ENCODE results near the gene FN1. TPM values are rescaled to one million over a fixed set of nuclear protein-coding genes. Genes with fewer than 3 reads are reported as not detected.

Gene FN1
- total RNA-seq, 2 experiments from 2014 or later: 0.45 to 0.57 TPM

DNA sequence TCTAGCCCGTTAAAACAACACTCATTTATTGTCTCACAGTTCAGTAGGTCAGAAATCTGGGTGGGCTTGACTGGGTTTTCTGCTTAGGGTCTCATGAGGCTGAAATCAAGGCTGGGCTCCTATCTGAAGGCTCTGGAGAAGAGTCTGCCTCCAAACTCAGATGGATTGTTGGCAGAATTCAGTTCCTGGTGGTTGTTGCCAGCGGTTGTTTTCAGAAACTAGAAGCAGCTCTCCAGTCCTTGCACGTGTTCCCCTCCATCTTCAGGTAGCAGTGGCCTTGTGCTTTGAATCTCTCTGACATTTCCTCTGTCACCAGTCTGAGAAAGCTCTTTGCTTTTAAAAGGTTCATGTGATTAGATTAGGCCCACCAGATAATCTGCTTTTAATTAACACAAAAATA, 20.1 kb upstream of the FN1 start:
- H3K36me3 Mint-ChIP-seq (ENCODE audit: low read depth): no peaks in the 10 kb centered on the region
- CTCF ChIA-PET: interaction anchor here (1.3 to 1.7 kb wide), 3 partner anchors 330 to 464 kb away, joined by 4 to 6 read pairs (median 5); no protein-coding TSS in a partner anchor
- DNase-seq: no peak
- no peaks in the 10 kb centered on the region for H3K9me3 Mint-ChIP-seq
- H3K27me3 Mint-ChIP-seq (ENCODE audit: low read depth): peaks cover 8% of the 10 kb centered on the region
- H3K4me3 Mint-ChIP-seq: no peak overlapping the region
- intact Hi-C loops (cut with micrococcal nuclease): no loop called here
- H3K27ac Mint-ChIP-seq: no peak overlapping the region
- no peaks in the 10 kb centered on the region for H3K4me1 Mint-ChIP-seq (ENCODE audit: low read depth)

GRCh38 chr2:215454519-215455246, 18.8 kb upstream of the FN1 start:
- Mint-ChIP-seq H3K27ac (no peak overlapping the region), H3K27me3 (ENCODE audit: low read depth) (peaks cover 8% of the 10 kb centered on the region), H3K4me3 (no peak overlapping the region), H3K9me3 (no peaks in the 10 kb centered on the region), H3K4me1 (ENCODE audit: low read depth) (no peaks in the 10 kb centered on the region), H3K36me3 (ENCODE audit: low read depth) (no peaks in the 10 kb centered on the region)
- intact Hi-C loops (cut with micrococcal nuclease): loop anchor here (1.0 kb wide), 3 partner anchors 374 to 477 kb away; no protein-coding TSS in a partner anchor
- CTCF ChIA-PET: interaction anchor here (0.7 to 1.7 kb wide), 14 partner anchors 9 to 477 kb away, joined by 3 to 4 read pairs (median 3); no protein-coding TSS in a partner anchor
- DNase-seq: no peak

DNA sequence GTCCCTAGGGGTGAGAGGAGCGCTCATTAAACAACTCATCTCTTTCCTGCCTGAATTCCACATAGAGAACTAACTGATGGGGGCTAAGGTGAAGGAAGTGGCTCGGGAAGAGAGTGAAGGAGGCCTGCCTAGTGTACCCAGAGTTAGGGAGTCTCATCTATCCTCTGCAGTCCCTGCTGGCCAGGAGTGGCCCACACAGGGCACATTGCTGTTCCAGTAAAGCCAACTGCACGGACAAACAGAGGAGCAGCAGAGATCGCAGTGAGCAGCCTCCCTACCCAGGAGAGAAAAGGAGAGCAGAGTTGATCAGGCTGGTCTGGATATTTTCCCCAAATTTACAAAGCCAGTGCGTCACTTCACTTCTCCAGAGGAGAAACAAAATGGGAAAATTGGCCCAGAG, 16.9 kb upstream of the FN1 start:
- CTCF ChIA-PET: interaction anchor here (0.6 to 1.2 kb wide), 4 partner anchors 9 to 480 kb away, joined by 3 to 5 read pairs (median 4); no protein-coding TSS in a partner anchor
- Mint-ChIP-seq H3K36me3 (ENCODE audit: low read depth) (no peaks in the 10 kb centered on the region), H3K27me3 (ENCODE audit: low read depth) (peaks cover 19% of the 10 kb centered on the region), H3K27ac (no peak overlapping the region), H3K9me3 (no peaks in the 10 kb centered on the region), H3K4me3 (no peak overlapping the region), H3K4me1 (ENCODE audit: low read depth) (no peaks in the 10 kb centered on the region)
- DNase-seq: no peak
- intact Hi-C loops (cut with micrococcal nuclease): no loop called here

DNA sequence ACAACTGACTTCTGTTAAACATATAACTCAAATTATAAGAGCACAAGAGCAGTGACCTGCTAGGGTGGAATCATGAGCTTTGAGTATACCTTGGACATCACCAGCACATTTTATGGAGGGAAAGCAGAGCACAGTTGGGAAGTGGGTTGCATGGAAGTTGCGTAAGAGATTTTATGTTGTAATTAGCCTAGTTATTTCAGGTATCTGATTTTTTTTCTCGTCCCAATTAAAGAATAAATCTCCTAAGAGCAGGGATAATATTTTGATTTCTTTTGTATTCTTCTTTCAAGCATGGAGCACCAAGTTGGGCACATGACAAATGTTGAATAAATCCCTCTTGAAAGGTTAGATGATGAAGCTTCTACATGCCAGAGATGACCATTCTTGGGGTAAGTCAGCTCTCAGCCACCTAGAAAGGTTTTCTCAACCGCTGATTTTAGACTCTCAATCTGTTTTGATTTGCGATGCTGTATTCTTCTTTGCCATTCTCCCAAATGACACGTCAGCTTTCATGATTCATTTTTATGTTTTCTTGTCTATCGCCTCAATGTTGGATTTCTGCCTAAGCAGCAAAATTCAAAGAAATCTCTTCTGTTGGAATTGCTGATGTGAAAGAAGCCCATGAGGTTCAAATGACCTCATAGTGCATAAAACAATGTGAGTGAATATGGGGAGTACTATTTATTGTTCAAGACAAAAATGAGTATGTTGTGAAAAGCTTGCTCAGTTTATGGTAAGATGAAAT, 15.3 kb upstream of the FN1 start:
- H3K4me1 Mint-ChIP-seq (ENCODE audit: low read depth): no peaks in the 10 kb centered on the region
- no peak overlapping the region for H3K27ac Mint-ChIP-seq
- CTCF ChIA-PET: interaction anchor here (0.6 kb wide), 2 partner anchors 241 to 470 kb away, joined by 3 read pairs; no protein-coding TSS in a partner anchor
- no peaks in the 10 kb centered on the region for H3K9me3 Mint-ChIP-seq
- H3K4me3 Mint-ChIP-seq: no peak overlapping the region
- no peaks in the 10 kb centered on the region for H3K36me3 Mint-ChIP-seq (ENCODE audit: low read depth)
- intact Hi-C loops (cut with micrococcal nuclease): no loop called here
- H3K27me3 Mint-ChIP-seq (ENCODE audit: low read depth): peaks cover 24% of the 10 kb centered on the region
- no peak for DNase-seq

DNA sequence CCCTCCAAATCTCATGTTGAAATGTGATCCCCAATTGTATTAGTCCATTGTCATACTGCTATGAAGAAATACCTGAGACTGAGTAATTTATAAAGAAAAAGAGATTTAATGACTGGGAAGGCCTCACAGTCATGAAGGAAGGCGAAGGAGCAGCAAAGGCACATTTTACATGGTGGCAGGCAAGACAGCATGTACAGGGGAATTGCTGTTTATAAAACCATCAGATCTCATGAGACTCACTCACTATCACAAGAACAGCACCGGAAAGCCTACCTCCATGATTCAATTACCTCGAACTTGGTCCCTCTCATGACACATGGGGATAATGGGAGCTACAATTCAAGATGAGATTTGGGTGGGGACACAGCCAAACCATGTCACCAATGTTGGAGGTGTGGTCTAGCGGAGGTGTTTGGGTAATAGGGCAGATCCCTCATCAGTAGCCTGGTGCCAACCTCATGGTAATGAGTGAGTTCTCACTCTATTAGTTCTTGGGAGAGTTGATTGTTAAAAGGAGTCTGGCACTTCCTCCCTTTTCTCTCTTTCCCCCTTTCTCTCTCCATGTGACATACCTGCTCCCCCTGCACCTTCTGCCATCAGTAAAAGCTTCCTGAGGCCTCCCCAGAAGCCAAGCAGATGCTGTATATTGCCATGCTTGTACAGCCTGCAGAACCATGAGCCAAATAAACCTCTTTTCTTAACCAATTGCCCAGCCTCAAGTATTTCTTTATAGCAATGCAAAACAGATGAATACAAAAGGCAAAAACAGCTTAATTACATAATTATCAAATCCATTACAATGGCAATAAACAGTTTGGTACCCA, 14.5 kb upstream of the FN1 start:
- Mint-ChIP-seq H3K36me3 (ENCODE audit: low read depth) (no peaks in the 10 kb centered on the region), H3K9me3 (no peaks in the 10 kb centered on the region), H3K27ac (no peak overlapping the region), H3K4me3 (no peak overlapping the region), H3K27me3 (ENCODE audit: low read depth) (peaks cover 24% of the 10 kb centered on the region), H3K4me1 (ENCODE audit: low read depth) (no peaks in the 10 kb centered on the region)
- intact Hi-C loops (cut with micrococcal nuclease): no loop called here
- CTCF ChIA-PET: interaction anchor here (0.6 kb wide), 1 partner anchor 242 kb away, joined by 3 read pairs; no protein-coding TSS in a partner anchor
- no peak for DNase-seq

GRCh38 chr2:215447673-215448081, 11.8 kb upstream of the FN1 start:
- intact Hi-C loops (cut with micrococcal nuclease): no loop called here
- no peak for DNase-seq
- H3K36me3 Mint-ChIP-seq (ENCODE audit: low read depth): no peaks in the 10 kb centered on the region
- H3K27me3 Mint-ChIP-seq (ENCODE audit: low read depth): peaks cover 28% of the 10 kb centered on the region
- CTCF ChIA-PET: no interaction called here
- H3K4me1 Mint-ChIP-seq (ENCODE audit: low read depth): no peaks in the 10 kb centered on the region
- H3K4me3 Mint-ChIP-seq: no peak overlapping the region
- no peak overlapping the region for H3K27ac Mint-ChIP-seq
- no peaks in the 10 kb centered on the region for H3K9me3 Mint-ChIP-seq

DNA sequence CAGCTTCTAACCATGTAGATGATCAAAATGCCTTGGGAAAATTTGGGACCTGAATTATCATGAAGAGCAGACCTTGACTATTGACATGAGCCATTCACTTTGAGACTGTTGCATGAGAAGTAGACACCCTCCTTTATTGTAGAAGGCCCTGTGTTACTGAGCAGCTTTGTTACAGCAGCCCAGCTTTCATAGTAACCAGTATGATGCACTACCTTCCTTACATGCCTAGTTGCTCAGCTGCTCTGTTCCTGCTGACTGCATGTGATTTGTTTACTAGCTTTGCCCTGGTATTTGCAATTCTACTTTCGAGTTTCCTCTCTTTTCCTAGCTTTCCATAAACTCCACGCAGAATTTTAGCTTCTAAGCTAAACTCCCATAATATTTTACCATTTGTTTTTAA, 11.2 kb upstream of the FN1 start:
- no peaks in the 10 kb centered on the region for H3K9me3 Mint-ChIP-seq
- no peaks in the 10 kb centered on the region for H3K36me3 Mint-ChIP-seq (ENCODE audit: low read depth)
- no peak overlapping the region for H3K27ac Mint-ChIP-seq
- no peak overlapping the region for H3K4me3 Mint-ChIP-seq
- peaks cover 26% of the 10 kb centered on the region for H3K27me3 Mint-ChIP-seq (ENCODE audit: low read depth)
- no peaks in the 10 kb centered on the region for H3K4me1 Mint-ChIP-seq (ENCODE audit: low read depth)
- CTCF ChIA-PET: no interaction called here
- intact Hi-C loops (cut with micrococcal nuclease): no loop called here
- DNase-seq: no peak

GRCh38 chr2:215442401-215442787, 6.5 kb upstream of the FN1 start:
- peaks cover 24% of the 10 kb centered on the region for H3K27me3 Mint-ChIP-seq (ENCODE audit: low read depth)
- no peaks in the 10 kb centered on the region for H3K9me3 Mint-ChIP-seq
- CTCF ChIA-PET: no interaction called here
- H3K4me3 Mint-ChIP-seq: no peak overlapping the region
- H3K36me3 Mint-ChIP-seq (ENCODE audit: low read depth): no peaks in the 10 kb centered on the region
- H3K27ac Mint-ChIP-seq: no peak overlapping the region
- no peaks in the 10 kb centered on the region for H3K4me1 Mint-ChIP-seq (ENCODE audit: low read depth)
- DNase-seq: no peak
- intact Hi-C loops (cut with micrococcal nuclease): no loop called here

DNA sequence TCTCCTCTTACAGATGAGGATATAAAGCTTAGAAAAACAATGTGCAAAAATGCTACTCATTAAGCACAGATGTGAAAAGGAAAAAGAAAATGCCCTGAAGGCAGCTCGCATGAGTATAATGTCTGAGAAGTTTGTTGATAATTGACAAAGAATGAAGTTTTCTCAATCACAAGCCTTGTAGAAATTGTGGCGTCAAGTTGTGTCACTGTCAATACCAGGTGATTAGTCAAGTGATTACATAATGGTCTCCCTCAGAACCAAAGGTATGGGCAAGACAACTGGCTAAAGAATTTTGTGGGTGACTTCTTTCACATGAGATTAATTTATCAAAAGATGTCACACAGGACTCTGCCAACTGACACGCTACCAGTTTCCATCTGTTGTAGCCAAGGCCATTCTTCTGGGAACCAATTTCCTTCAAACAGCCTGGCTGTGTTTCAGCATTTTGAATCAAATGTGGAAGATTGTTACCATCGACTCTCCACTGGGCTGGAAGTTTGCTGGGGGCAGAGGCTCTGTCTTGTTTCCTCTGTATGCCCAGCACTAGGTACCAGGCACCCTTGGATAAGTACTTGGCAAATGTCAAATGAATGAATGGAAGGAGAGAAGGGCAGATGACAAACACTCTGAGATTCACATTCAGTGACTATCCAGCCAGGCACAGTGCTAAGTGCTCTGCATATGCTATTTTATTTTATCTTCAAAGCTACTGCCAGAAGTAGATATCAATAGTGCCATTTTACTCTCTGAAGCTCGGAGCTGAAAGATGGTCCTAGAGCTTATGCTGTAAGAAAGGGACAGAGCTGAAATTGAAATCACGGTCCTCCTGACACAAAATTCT, 5.9 kb upstream of the FN1 start:
- intact Hi-C loops (cut with micrococcal nuclease): no loop called here
- no peak for DNase-seq
- Mint-ChIP-seq H3K27ac (no peak overlapping the region), H3K4me1 (ENCODE audit: low read depth) (peaks cover 5% of the 10 kb centered on the region), H3K4me3 (no peak overlapping the region), H3K27me3 (ENCODE audit: low read depth) (peaks cover 29% of the 10 kb centered on the region), H3K9me3 (no peaks in the 10 kb centered on the region), H3K36me3 (ENCODE audit: low read depth) (no peaks in the 10 kb centered on the region)
- CTCF ChIA-PET: interaction anchor here (1.3 kb wide), 1 partner anchor 13 kb away, joined by 3 read pairs; no protein-coding TSS in a partner anchor

DNA sequence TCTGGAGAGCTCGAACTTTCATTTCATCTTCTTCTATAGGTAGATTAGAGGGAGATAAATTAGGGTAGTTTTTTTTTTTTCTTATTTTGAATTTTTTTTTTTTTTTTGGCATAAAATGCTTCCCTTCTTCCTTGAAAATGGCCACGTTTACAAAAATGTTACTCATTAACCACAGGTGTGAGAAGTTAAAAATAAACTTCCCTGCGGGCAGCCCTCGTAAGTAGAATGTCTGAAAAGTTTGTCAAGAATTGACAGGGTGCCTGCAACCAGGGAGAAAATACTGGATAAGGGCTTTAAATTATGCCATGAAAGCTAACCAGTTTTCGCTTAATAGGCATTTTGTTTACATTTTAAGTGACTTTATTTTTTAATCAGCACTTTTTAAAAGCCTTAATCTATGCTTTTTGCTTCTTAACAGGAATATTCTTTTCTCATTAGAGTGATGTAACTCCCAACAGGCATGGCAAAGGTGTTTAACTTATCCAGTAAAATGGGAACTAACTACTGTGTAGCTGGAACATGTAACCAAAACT, 4.2 kb upstream of the FN1 start:
- Mint-ChIP-seq H3K4me1 (ENCODE audit: low read depth) (peaks cover 15% of the 10 kb centered on the region), H3K9me3 (no peaks in the 10 kb centered on the region), H3K27ac (no peak overlapping the region), H3K27me3 (ENCODE audit: low read depth) (peaks cover 40% of the 10 kb centered on the region), H3K4me3 (no peak overlapping the region), H3K36me3 (ENCODE audit: low read depth) (no peaks in the 10 kb centered on the region)
- DNase-seq: no peak
- intact Hi-C loops (cut with micrococcal nuclease): no loop called here
- CTCF ChIA-PET: no interaction called here

DNA sequence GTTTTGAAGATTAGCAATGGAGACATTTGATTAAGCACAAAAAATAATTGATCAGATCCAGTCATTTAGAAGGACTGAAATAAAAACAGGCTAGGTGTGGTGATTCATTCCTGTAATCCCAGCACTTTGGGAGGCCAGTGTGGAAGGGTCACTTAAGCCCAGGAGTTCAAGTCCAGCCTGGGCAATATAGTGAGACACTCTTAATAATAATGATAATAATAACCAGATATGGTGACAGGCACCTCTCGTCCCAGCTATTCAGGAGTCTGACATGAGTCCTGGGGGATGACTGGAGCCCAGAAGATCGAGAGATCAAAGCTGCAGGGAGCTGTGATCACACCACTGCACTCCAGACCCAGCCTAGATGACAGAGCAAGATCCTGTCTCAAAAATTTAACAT, 3.5 kb upstream of the FN1 start:
- H3K9me3 Mint-ChIP-seq: no peaks in the 10 kb centered on the region
- H3K27me3 Mint-ChIP-seq (ENCODE audit: low read depth): peaks cover 46% of the 10 kb centered on the region
- peaks cover 19% of the 10 kb centered on the region for H3K4me1 Mint-ChIP-seq (ENCODE audit: low read depth)
- H3K36me3 Mint-ChIP-seq (ENCODE audit: low read depth): no peaks in the 10 kb centered on the region
- H3K27ac Mint-ChIP-seq: no peak overlapping the region
- CTCF ChIA-PET: no interaction called here
- no peak overlapping the region for H3K4me3 Mint-ChIP-seq
- no peak for DNase-seq
- intact Hi-C loops (cut with micrococcal nuclease): no loop called here
